Measurements from ENCODE around the gene TENM3. TPM values are rescaled to one million over a fixed set of nuclear protein-coding genes. Genes with fewer than 3 reads are reported as not detected.

Gene TENM3
- total RNA-seq, 1 donor from 2014 or later = 40.4 TPM

DNA sequence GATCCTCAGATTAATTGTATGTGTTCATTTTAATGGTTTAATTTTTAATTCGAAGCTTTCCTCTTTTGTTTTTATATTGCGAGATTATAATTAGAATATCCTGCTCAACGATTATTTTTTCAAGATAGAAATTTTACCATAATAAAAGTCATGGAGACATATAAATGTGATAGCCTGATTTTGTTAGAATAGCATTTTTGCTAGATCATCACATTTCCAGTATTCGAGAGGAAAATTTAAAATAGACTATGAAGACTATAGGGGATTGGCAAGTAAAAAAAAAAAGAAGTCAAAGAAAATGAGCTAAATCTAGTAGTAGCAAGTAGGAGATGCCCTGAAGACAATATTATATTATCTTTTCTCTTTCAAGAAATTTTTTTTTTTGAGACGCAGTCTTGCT, 60.6 kb downstream of the TENM3 start:
- no peaks in the 10 kb centered on the region for H3K27me3 Mint-ChIP-seq
- TF ChIP-seq, protein P1, sequence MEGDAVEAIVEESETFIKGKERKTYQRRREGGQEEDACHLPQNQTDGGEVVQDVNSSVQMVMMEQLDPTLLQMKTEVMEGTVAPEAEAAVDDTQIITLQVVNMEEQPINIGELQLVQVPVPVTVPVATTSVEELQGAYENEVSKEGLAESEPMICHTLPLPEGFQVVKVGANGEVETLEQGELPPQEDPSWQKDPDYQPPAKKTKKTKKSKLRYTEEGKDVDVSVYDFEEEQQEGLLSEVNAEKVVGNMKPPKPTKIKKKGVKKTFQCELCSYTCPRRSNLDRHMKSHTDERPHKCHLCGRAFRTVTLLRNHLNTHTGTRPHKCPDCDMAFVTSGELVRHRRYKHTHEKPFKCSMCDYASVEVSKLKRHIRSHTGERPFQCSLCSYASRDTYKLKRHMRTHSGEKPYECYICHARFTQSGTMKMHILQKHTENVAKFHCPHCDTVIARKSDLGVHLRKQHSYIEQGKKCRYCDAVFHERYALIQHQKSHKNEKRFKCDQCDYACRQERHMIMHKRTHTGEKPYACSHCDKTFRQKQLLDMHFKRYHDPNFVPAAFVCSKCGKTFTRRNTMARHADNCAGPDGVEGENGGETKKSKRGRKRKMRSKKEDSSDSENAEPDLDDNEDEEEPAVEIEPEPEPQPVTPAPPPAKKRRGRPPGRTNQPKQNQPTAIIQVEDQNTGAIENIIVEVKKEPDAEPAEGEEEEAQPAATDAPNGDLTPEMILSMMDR (IDR thresholded peaks at IDR 0.05; ENCODE audit: unreplicated experiment) = no peak
- no peak overlapping the region for H3K4me3 Mint-ChIP-seq (ENCODE audit: low read depth)
- H3K9me3 Mint-ChIP-seq (ENCODE audit: low read depth) = no peaks in the 10 kb centered on the region
- H3K4me1 Mint-ChIP-seq (ENCODE audit: low read depth) = no peaks in the 10 kb centered on the region
- no peak overlapping the region for H3K27ac Mint-ChIP-seq
- DNase-seq (ENCODE audit: low spot score, unreplicated experiment) = no peak
- H3K36me3 Mint-ChIP-seq (ENCODE audit: insufficient read depth) = no peaks in the 10 kb centered on the region

DNA sequence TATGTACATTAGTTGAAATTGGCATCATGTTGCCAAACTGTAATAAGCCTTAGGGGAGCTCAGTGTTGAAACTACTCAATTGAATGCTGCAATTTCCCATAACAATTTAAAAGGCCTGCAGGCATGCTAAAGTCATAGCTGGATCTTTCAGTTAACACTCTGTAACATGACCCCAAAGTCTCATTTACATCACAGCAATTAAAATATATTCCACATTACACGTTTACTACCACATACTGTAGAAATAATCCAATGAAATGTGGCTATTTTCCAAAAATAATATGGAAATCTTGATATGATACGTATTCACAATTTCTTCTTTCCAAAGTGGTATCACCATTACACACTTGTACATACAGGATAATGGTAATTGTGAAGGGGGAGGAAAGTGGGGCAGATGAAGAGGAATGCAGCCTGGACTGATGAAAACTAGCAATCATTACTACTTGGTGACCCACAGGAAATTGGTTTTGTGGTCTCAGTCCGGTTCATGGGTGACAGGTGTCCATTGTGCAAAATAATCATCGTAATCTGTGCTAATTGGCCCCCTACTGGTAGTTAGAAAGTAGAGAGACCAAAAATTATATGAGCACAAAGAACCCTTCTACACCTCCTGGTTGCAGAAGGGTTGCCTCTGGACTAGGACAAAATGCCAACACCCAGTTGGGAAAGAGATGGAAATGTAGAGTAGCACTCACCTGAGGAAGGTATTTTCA, 63.7 kb downstream of the TENM3 start:
- Mint-ChIP-seq H3K9me3 (ENCODE audit: low read depth) (no peaks in the 10 kb centered on the region), H3K4me3 (ENCODE audit: low read depth) (no peak overlapping the region), H3K36me3 (ENCODE audit: insufficient read depth) (no peaks in the 10 kb centered on the region), H3K27ac (no peak overlapping the region), H3K27me3 (no peaks in the 10 kb centered on the region), H3K4me1 (ENCODE audit: low read depth) (no peaks in the 10 kb centered on the region)
- TF ChIP-seq, protein P1 (IDR thresholded peaks at IDR 0.05; ENCODE audit: unreplicated experiment) = no peak
- no peak for DNase-seq (ENCODE audit: low spot score, unreplicated experiment)

GRCh38 chr4:182307746-182308145, 64.5 kb downstream of the TENM3 start:
- H3K27me3 Mint-ChIP-seq = no peaks in the 10 kb centered on the region
- H3K4me3 Mint-ChIP-seq (ENCODE audit: low read depth) = no peak overlapping the region
- H3K27ac Mint-ChIP-seq = no peak overlapping the region
- no peaks in the 10 kb centered on the region for H3K4me1 Mint-ChIP-seq (ENCODE audit: low read depth)
- DNase-seq (ENCODE audit: low spot score, unreplicated experiment) = no peak
- TF ChIP-seq, protein P1 (IDR thresholded peaks at IDR 0.05; ENCODE audit: unreplicated experiment) = no peak
- no peaks in the 10 kb centered on the region for H3K9me3 Mint-ChIP-seq (ENCODE audit: low read depth)
- H3K36me3 Mint-ChIP-seq (ENCODE audit: insufficient read depth) = no peaks in the 10 kb centered on the region

GRCh38 chr4:182309877-182310276, 66.7 kb downstream of the TENM3 start:
- DNase-seq (ENCODE audit: low spot score, unreplicated experiment) = no peak
- no peak overlapping the region for H3K4me3 Mint-ChIP-seq (ENCODE audit: low read depth)
- no peak overlapping the region for H3K27ac Mint-ChIP-seq
- H3K36me3 Mint-ChIP-seq (ENCODE audit: insufficient read depth) = peaks cover 6% of the 10 kb centered on the region
- no peaks in the 10 kb centered on the region for H3K4me1 Mint-ChIP-seq (ENCODE audit: low read depth)
- TF ChIP-seq, protein P1 (IDR thresholded peaks at IDR 0.05; ENCODE audit: unreplicated experiment) = no peak
- no peaks in the 10 kb centered on the region for H3K27me3 Mint-ChIP-seq
- H3K9me3 Mint-ChIP-seq (ENCODE audit: low read depth) = peaks cover 10% of the 10 kb centered on the region

DNA sequence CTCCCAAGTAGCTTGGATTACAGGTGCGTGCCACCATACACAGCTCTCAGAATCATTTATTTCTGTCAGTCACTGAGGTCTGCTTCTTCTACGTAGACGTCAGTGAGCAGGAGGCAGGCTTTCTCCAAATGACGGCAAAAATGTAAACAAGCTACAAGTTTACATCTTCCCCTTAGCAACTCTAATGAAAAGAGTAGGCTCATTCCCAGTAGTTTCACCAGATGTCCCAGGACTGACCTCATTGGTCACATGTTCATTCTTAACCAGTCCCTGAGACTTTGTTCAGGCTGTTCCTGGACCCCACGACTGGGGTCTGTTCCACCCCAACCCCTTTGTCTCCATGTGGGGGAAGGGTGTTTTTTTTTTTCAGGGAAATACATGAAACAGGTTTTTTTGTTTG, 67.1 kb downstream of the TENM3 start:
- no peak overlapping the region for H3K4me3 Mint-ChIP-seq (ENCODE audit: low read depth)
- H3K27me3 Mint-ChIP-seq = no peaks in the 10 kb centered on the region
- TF ChIP-seq, protein P1 (IDR thresholded peaks at IDR 0.05; ENCODE audit: unreplicated experiment) = no peak

More for the DNA sequence above, 67.1 kb downstream of the TENM3 start:
- Mint-ChIP-seq H3K36me3 (ENCODE audit: insufficient read depth) (peaks cover 6% of the 10 kb centered on the region), H3K9me3 (ENCODE audit: low read depth) (peaks cover 11% of the 10 kb centered on the region), H3K4me1 (ENCODE audit: low read depth) (no peaks in the 10 kb centered on the region), H3K27ac (no peak overlapping the region)
- no peak for DNase-seq (ENCODE audit: low spot score, unreplicated experiment)

All from progenitor cell of endocrine pancreas (in vitro differentiated cells).